Measurements from ENCODE around the gene LRRC2. TPM values are rescaled to one million over a fixed set of nuclear protein-coding genes. Genes with fewer than 3 reads are reported as not detected.
A peak's percentile ranks its signal among the peaks of the same experiment; 100 is the strongest.

LRRC2 gene
- total RNA-seq, 4 donors from 2014 or later, result 1.0 to 3.5 (median 3.3) TPM

DNA sequence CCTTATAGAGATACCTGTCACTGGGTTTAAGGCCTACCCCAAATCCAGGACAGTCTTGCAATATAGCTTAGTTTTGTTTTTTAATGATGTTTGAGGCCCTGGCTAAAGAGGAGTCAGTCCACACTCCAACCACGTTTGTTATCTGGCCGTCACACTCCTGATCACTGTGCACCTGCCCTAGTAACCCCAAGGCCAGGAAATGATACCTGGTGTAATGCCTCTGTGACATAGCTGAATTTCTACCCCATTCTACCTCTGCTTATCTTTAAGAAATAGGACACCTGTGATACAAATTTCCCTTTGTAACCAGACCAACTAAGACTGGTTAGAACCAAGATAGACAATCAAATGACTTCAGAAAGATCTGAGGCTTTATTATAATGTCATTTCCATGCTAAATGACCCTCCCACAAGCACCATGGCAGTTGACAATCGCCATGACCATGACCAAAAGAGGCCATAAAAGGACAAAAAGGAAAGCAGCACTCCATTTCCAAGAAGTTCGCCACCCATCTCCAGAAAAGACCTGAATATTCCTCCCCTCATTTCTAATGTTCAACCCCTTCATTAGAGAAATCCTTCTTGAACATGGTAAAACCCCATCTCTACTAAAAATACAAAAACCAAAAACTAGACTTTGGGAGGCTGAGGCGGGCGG lies 73.1 kb downstream of the LRRC2 start:
- 93% methylated on average over 6 of the region's 6 CpGs for WGBS, 2 donors
- intact Hi-C loops (cut with DNase I; ENCODE audit: low total_unique reads), result no loop called here
- TF ChIP-seq, protein P1, sequence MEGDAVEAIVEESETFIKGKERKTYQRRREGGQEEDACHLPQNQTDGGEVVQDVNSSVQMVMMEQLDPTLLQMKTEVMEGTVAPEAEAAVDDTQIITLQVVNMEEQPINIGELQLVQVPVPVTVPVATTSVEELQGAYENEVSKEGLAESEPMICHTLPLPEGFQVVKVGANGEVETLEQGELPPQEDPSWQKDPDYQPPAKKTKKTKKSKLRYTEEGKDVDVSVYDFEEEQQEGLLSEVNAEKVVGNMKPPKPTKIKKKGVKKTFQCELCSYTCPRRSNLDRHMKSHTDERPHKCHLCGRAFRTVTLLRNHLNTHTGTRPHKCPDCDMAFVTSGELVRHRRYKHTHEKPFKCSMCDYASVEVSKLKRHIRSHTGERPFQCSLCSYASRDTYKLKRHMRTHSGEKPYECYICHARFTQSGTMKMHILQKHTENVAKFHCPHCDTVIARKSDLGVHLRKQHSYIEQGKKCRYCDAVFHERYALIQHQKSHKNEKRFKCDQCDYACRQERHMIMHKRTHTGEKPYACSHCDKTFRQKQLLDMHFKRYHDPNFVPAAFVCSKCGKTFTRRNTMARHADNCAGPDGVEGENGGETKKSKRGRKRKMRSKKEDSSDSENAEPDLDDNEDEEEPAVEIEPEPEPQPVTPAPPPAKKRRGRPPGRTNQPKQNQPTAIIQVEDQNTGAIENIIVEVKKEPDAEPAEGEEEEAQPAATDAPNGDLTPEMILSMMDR (IDR thresholded peaks at IDR 0.05), result no peak
- no peak for TF ChIP-seq POLR2A (IDR thresholded peaks at IDR 0.05)
- H3K4me3 ChIP-seq (ENCODE audit: low read depth, poor library complexity, severe bottlenecking), result no peak overlapping the region
- peak in 1 of 2 donors; percentile 13 for DNase-seq (ENCODE audit: low spot score in 2 of 2)

DNA sequence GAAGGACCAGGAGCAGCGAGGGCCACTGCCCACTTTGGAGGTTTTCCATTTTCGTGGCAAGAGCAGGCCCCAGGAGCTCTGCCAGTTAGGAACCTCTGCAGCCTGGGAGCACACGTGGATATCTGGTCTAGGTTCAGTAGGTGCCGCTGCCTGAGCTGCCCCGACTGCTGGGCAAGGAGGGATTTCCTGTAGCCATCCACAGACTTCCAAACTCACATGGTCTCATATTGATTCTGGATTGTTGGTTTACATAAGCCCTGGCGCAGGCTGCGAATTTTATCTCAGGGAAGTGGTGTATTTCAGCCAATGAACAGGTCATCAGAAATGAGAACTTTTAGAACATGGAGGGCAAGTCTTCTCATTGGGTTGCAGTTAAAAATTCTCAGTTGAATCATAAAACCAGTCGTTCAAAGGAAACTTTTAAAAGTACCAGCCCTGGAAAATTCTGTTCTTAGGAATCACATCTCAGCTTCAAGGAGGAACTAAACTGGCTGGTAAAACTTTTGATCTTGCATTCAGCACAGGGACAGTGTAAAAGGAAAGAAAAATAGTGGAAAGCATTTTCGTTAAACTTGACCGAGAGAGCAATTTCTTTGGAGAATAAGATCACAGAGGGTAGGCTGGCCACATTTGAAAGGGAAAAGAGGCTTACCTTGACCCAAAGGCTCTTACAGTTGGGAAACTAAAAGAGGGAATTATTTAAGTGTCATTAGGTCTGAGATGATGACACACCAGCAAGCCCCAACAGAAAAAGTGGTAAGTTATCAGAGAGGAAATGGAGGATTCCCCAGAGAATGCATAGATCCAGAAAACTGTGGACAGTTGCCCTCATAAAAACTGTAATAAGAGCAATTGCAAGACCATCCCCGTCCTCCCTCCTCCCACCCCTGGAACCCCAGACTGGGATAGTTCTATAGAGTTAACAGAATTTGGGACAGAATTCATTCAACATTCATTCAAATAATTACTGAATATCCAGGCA lies 74.7 kb downstream of the LRRC2 start:
- DNase-seq (ENCODE audit: low spot score in 2 of 2), result peak in 1 of 2 donors; percentile 58
- no peak for TF ChIP-seq POLR2A (IDR thresholded peaks at IDR 0.05)
- 74 to 83% methylated on average over 11 of the region's 11 CpGs for whole genome bisulfite sequencing, 2 donors
- intact Hi-C loops (cut with DNase I; ENCODE audit: low total_unique reads), result no loop called here
- no peak overlapping the region for H3K4me3 ChIP-seq (ENCODE audit: low read depth, poor library complexity, severe bottlenecking)

DNA sequence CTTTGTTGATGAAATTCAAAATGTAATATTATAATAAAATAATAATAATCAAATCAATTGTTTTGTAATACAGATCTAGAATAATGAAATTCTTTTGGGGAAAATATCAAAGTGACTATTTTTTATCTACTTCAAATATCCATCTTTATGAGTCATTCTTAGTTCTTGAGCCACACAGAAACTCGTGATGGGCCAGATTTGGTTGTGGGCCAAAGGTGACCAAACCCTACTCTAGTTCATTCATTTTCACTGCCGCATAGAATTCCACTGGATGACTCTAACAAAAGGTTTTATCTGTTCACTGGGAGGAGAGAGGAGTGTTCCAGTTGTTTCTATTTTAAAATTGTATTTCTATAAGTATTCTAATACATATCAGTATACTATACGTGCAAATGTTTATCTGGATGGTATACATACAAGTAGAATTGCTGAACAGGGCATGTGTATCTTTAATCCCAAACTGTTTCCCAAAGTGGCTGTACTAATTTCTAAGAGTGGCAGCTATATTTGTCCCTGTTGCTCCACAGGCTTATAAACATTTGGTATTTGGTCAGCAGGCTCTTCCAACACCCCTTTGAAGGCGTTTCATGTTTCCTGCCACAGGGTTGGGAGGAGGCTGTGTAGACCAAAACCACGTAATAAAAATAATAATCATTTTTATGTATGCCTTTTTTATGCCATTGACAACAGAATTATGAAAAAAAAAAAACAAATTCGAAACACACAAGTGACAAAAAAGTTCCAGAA lies 75.6 kb downstream of the LRRC2 start:
- peak in 1 of 2 donors; percentile 73 for DNase-seq (ENCODE audit: low spot score in 2 of 2)
- WGBS, 2 donors, result 69 to 73% methylated on average over 6 of the region's 6 CpGs
- H3K4me3 ChIP-seq (ENCODE audit: low read depth, poor library complexity, severe bottlenecking), result no peak overlapping the region
- TF ChIP-seq, protein P1 (IDR thresholded peaks at IDR 0.05), result no peak
- no peak for TF ChIP-seq POLR2A (IDR thresholded peaks at IDR 0.05)
- intact Hi-C loops (cut with DNase I; ENCODE audit: low total_unique reads), result no loop called here

DNA sequence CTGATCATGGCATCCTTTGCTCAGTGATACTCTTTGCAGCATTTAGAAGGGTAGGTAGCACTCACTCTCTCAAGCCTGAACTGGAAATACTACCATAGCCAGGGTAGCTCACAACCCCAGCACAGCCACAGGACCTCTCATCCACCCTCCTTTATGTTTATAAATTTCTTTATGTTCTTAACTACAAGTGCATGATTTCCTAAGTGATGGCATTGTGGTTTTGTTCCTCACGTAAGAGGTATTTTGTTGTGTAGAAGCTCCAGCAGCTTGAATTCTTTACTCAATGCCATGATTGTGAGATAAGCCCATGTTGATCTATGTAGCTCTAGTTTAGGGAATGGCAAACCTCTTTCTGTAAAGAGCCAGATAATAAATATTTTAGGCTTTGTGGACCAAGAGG lies 76.2 kb downstream of the LRRC2 start:
- no peak for DNase-seq (ENCODE audit: low spot score in 2 of 2)
- H3K4me3 ChIP-seq (ENCODE audit: low read depth, poor library complexity, severe bottlenecking), result no peak overlapping the region
- 80 to 88% methylated on average over 1 of the region's 1 CpG for WGBS, 2 donors
- TF ChIP-seq POLR2A (IDR thresholded peaks at IDR 0.05), result no peak
- TF ChIP-seq, protein P1 (IDR thresholded peaks at IDR 0.05), result no peak
- intact Hi-C loops (cut with DNase I; ENCODE audit: low total_unique reads), result loop anchor here (10.0 kb wide), 1 partner anchor 145 kb away; no protein-coding TSS in a partner anchor

DNA sequence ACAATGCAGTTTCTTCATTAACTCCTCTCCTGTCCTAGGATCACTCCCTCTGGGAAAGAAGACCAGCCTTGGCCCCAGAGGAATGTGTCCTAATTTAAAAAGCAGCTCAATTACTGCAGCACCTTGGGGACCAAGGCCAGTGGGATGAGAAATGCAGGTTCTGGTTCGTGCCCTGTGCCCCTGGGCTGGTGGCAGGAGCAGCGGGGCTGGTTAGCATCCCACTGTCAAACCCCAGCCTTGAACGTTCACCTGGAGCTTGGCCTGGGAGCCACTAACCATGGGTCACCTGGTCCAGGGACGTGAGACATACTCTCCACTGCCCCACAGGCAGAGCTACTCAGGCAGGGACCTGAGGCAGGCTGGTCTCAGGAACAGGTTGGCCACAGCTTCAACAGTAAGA lies 76.7 kb downstream of the LRRC2 start:
- no peak for TF ChIP-seq POLR2A (IDR thresholded peaks at IDR 0.05)
- TF ChIP-seq, protein P1 (IDR thresholded peaks at IDR 0.05), result no peak
- WGBS, 2 donors, result 83% methylated on average over 1 to 4 of the region's 4 CpGs
- peak in 1 of 2 donors; percentile 48 for DNase-seq (ENCODE audit: low spot score in 2 of 2)
- H3K4me3 ChIP-seq (ENCODE audit: low read depth, poor library complexity, severe bottlenecking), result no peak overlapping the region
- intact Hi-C loops (cut with DNase I; ENCODE audit: low total_unique reads), result loop anchor here (10.0 kb wide), 1 partner anchor 145 kb away; no protein-coding TSS in a partner anchor
